Activated B cell treated with CpG ODN at 0.5 μM for 24 hours (primary cell): Measurements from ENCODE around the gene PPM1E. TPM values are rescaled to one million over a fixed set of nuclear protein-coding genes. Genes with fewer than 3 reads are reported as not detected.
"Not testable (repeated sequence)": the region's sequence is repeated elsewhere in the genome, so short reads cannot be mapped to it uniquely, and the experiment has no call there.

ENCODE experiments used
- ATAC-seq: fragments of 200-7000 bp; cut with Tn5 transposase; one replicate; pipeline ENCODE4 v1.10.0; 2021; ENCODE audit warnings: low read depth, mild to moderate bottlenecking, moderate library complexity
- CTCF ChIA-PET: fragments of 350-600 bp; sonication (Branson Sonifier 250); formaldehyde crosslinking; loops from one replicate; lab custom pipeline; 2021; ENCODE audit warnings: antibody characterized with exemption; lab: Charles Lee
- POLR2A ChIA-PET: fragments of 350-600 bp; sonication (Branson Sonifier 250); formaldehyde crosslinking; loops from one replicate; lab custom pipeline; 2021; ENCODE audit warnings: antibody characterized with exemption; lab: Charles Lee
- DNase-seq: peaks from one replicate; pipeline ENCODE4 v3.0.0; 2022
- H3K27ac Mint-ChIP-seq: one replicate; pipeline ENCODE4 v1.8.0; 2020; ENCODE audit warnings: mixed read lengths
- H3K27me3 Mint-ChIP-seq: one replicate; pipeline ENCODE4 v1.8.0; 2021; ENCODE audit warnings: mixed read lengths
- H3K36me3 Mint-ChIP-seq: one replicate; pipeline ENCODE4 v1.8.0; 2021; ENCODE audit warnings: low read depth, mixed read lengths
- H3K4me1 Mint-ChIP-seq: one replicate; pipeline ENCODE4 v1.8.0; 2021; ENCODE audit warnings: mixed read lengths
- H3K4me3 Mint-ChIP-seq: one replicate; pipeline ENCODE4 v1.8.0; 2020; ENCODE audit warnings: mild to moderate bottlenecking, mixed read lengths
- H3K9me3 Mint-ChIP-seq: one replicate; pipeline ENCODE4 v1.8.0; 2020; ENCODE audit warnings: mixed read lengths
- intact Hi-C: fragments of 100-400 bp; cut with micrococcal nuclease; formaldehyde crosslinking; loops from one replicate; pipeline ENCODE4 v1.15.1; 2024
- total RNA-seq: library from RNA; stranded (reverse); gene quantifications from 2 replicates; pipeline ENCODE4 v1.2.3, GENCODE V29; 2022
- TF ChIP-seq, protein P1 (sequence below): fragments of 200-600 bp; IDR thresholded peaks from one replicate; pipeline ENCODE4 v1.8.0; 2022; ENCODE audit warnings: antibody characterized with exemption, mild to moderate bottlenecking

PPM1E gene
- total RNA-seq, 1 donor from 2014 or later = 0.02 TPM

DNA sequence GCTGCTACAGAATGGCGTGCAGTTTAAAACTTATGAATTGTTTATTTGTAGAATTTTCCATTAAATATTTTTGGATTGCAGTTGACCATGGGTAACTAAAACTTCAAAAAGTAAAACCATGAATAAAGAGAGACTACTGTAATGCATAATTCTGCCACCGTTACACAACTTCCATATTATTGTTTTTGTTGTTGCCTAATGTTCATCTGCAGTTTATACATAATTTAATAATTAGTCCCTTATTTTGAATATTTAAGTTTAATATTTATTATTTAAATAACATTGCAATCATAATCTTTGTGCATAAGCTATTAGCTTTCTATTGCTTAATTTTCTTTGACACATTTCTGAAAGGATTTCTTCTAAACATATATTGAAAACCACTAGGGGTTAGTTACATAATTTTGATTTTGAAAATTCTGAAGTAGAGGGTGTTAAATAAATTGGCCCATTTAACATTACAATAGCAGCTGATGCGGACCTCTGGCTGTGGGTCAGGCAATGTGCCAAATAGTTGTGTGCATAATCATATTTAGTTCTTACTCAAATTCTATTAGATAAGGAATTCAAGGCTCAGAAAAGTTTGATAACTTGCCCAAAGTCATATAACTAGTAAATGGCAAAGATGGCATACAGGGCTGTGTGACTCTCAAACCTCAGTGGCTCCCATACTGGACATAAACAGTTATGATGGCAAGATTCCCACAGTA, 31.1 kb downstream of the PPM1E start:
- intact Hi-C loops = no loop called here
- H3K4me3 Mint-ChIP-seq = no peak overlapping the region
- no peaks in the 10 kb centered on the region for H3K27me3 Mint-ChIP-seq
- no peaks in the 10 kb centered on the region for H3K9me3 Mint-ChIP-seq
- ATAC-seq (no peak), DNase-seq (no peak)
- ChIA-PET CTCF (no interaction called here), POLR2A (no interaction called here)
- no peaks in the 10 kb centered on the region for H3K36me3 Mint-ChIP-seq
- TF ChIP-seq, protein P1, sequence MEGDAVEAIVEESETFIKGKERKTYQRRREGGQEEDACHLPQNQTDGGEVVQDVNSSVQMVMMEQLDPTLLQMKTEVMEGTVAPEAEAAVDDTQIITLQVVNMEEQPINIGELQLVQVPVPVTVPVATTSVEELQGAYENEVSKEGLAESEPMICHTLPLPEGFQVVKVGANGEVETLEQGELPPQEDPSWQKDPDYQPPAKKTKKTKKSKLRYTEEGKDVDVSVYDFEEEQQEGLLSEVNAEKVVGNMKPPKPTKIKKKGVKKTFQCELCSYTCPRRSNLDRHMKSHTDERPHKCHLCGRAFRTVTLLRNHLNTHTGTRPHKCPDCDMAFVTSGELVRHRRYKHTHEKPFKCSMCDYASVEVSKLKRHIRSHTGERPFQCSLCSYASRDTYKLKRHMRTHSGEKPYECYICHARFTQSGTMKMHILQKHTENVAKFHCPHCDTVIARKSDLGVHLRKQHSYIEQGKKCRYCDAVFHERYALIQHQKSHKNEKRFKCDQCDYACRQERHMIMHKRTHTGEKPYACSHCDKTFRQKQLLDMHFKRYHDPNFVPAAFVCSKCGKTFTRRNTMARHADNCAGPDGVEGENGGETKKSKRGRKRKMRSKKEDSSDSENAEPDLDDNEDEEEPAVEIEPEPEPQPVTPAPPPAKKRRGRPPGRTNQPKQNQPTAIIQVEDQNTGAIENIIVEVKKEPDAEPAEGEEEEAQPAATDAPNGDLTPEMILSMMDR = no peak
- no peaks in the 10 kb centered on the region for H3K4me1 Mint-ChIP-seq
- H3K27ac Mint-ChIP-seq = no peak overlapping the region

GRCh38 chr17:58788199-58788598, 32.5 kb downstream of the PPM1E start:
- no peak overlapping the region for H3K4me3 Mint-ChIP-seq
- POLR2A ChIA-PET = no interaction called here
- no peaks in the 10 kb centered on the region for H3K4me1 Mint-ChIP-seq
- no peaks in the 10 kb centered on the region for H3K27me3 Mint-ChIP-seq
- CTCF ChIA-PET = no interaction called here
- no peak overlapping the region for H3K27ac Mint-ChIP-seq
- ATAC-seq (no peak), DNase-seq (no peak)
- H3K9me3 Mint-ChIP-seq = no peaks in the 10 kb centered on the region
- intact Hi-C loops = no loop called here
- TF ChIP-seq, protein P1 = no peak
- no peaks in the 10 kb centered on the region for H3K36me3 Mint-ChIP-seq

DNA sequence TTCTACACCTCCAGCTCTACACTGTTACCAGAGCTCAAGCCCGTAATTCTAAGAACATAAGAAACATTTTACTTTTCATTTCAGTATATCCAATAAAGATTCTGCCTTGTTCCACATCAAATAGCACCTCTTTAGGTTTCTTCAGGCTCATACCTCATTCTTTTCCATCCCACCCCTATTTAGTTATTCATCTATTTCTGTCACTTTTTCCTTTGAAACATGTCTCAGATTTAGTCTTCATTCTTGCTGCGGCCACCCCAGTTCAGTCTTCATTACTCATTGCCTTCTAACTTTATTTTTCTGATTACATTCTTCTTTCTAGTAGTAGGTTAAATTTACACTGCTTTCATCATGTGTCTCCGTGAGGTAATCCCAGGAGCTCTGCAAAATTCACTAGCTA, 33.5 kb downstream of the PPM1E start:
- H3K9me3 Mint-ChIP-seq = no peaks in the 10 kb centered on the region
- H3K36me3 Mint-ChIP-seq = no peaks in the 10 kb centered on the region
- intact Hi-C loops = no loop called here
- H3K4me3 Mint-ChIP-seq = no peak overlapping the region
- ChIA-PET POLR2A (no interaction called here), CTCF (no interaction called here)
- TF ChIP-seq, protein P1 = no peak
- ATAC-seq (no peak), DNase-seq (no peak)
- H3K27ac Mint-ChIP-seq = no peak overlapping the region
- no peaks in the 10 kb centered on the region for H3K27me3 Mint-ChIP-seq
- H3K4me1 Mint-ChIP-seq = no peaks in the 10 kb centered on the region

GRCh38 chr17:58789831-58790230, 34.2 kb downstream of the PPM1E start:
- H3K27ac Mint-ChIP-seq = no peak overlapping the region
- intact Hi-C loops = no loop called here
- ATAC-seq (no peak), DNase-seq (no peak)
- ChIA-PET POLR2A (no interaction called here), CTCF (no interaction called here)
- no peaks in the 10 kb centered on the region for H3K4me1 Mint-ChIP-seq
- no peak overlapping the region for H3K4me3 Mint-ChIP-seq
- H3K27me3 Mint-ChIP-seq = peaks cover 5% of the 10 kb centered on the region
- TF ChIP-seq, protein P1 = no peak
- H3K9me3 Mint-ChIP-seq = no peaks in the 10 kb centered on the region
- no peaks in the 10 kb centered on the region for H3K36me3 Mint-ChIP-seq

GRCh38 chr17:58794508-58794907, 38.9 kb downstream of the PPM1E start:
- CTCF ChIA-PET, H3K27ac Mint-ChIP-seq, intact Hi-C loops, POLR2A ChIA-PET, H3K4me3 Mint-ChIP-seq, H3K4me1 Mint-ChIP-seq, H3K36me3 Mint-ChIP-seq, ATAC-seq, DNase-seq, H3K27me3 Mint-ChIP-seq, H3K9me3 Mint-ChIP-seq: not testable (repeated sequence)

- intact Hi-C loops = no loop called here
Observed at GRCh38 chr17:58802188-58802587, 46.5 kb downstream of the PPM1E start.

More at GRCh38 chr17:58802188-58802587, 46.5 kb downstream of the PPM1E start:
- H3K4me3 Mint-ChIP-seq = no peak overlapping the region
- ATAC-seq = no peak
- H3K4me1 Mint-ChIP-seq = no peaks in the 10 kb centered on the region
- no peak overlapping the region for H3K27ac Mint-ChIP-seq
- ChIA-PET POLR2A (no interaction called here), CTCF (no interaction called here)
- TF ChIP-seq, protein P1 = no peak
- peaks cover 4% of the 10 kb centered on the region for H3K27me3 Mint-ChIP-seq
- H3K9me3 Mint-ChIP-seq = peaks cover 3% of the 10 kb centered on the region
- no peak for DNase-seq
- H3K36me3 Mint-ChIP-seq = no peaks in the 10 kb centered on the region
